NCI-H1092 treated with DMSO at 0.1 percent for 48 hours (cell line): ENCODE measurements around the gene CHD9.
A peak's percentile ranks its signal among the peaks of the same experiment; 100 is the strongest.

Experiments used
- DNase-seq: peaks from one replicate; lab custom pipeline; 2025; lab: John Stamatoyannopoulos, UW

Gene CHD9

DNA sequence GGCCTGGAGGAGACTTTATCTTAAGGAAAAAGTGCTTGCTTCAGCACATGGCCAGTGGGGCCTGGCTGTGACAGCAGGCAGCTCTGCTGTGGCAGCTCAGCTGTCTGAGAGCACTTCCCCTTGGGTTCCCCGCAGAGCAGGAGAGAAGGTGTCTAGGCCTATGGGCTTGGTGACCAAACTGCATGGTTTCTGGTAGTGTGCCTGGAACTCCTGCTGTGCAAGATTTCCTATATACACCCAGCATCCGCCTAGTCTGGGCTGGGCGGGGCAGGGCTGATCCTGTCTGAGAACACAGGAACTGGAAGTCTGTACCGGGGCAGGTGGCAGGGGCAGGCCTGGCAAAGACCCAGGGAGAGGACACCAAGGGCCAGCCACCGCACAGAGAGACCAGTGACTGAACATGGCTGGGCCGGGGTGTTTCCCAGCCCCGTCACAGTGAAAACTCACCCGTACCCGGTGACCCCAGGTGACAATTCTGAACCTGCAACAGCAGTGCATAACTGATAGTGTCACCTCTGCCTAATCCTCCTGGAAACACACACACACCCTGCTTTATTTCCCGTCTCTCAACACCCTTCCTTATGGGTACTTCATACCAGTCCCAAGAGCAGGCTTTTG lies 39.3 kb downstream of the CHD9 start:
- DNase-seq = peak; percentile 46

DNA sequence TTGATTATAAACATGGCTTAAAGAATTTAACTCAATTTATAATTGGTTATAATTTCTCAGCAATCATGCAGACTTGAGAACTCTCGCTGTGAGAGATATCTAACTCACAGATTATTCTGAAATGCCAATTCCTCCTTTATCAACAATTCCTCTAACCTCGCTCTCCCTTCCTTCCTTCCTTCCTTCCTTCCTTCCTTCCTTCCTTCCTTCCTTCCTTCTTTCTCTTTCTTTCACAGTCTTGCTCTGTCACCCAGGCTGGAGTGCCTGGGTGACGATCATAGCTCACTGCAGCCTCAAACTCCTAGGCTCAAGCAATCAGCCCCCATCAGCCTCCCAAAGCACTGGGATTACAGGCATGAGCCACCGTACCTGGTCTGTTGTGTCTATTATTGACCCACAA lies 42.4 kb downstream of the CHD9 start:
- no peak for DNase-seq

DNA sequence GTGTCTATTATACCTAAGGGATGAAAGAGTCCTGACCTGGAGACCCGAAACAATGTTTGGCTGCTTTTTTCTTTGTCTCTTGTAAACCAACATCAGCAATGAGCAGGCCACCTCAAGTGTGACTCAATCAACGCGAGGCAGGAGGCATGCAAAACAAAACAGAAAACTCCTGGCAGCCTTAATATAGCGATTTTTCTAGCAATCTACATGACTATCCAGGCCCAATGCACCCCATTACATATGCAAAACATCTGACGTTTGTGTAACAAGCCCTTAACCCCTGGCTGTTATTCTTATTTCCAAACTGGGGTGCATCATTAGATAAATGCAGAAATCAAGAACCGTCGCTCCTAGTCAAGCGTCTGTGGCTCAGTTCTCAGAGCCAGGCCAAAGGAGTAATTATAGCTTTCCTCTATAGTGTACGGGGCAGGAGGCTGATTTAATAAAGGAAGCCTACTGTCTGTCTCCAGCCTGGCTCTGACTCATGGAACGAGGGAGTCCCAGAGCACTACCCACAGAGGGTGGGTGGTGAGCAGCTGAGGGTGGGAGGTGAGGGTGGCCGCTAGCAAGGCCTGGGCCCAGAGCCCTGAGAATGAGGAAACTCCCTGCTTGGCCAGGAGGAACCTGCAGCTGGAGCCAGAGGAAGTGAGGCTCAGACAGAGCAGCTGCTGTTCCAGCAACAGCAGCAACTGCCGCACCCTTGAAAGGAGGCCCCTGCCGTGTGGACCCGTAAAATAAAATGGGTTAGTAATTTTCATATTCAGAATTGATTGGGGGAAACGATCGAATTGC lies 43.9 kb downstream of the CHD9 start:
- DNase-seq = peak; percentile 89

DNA sequence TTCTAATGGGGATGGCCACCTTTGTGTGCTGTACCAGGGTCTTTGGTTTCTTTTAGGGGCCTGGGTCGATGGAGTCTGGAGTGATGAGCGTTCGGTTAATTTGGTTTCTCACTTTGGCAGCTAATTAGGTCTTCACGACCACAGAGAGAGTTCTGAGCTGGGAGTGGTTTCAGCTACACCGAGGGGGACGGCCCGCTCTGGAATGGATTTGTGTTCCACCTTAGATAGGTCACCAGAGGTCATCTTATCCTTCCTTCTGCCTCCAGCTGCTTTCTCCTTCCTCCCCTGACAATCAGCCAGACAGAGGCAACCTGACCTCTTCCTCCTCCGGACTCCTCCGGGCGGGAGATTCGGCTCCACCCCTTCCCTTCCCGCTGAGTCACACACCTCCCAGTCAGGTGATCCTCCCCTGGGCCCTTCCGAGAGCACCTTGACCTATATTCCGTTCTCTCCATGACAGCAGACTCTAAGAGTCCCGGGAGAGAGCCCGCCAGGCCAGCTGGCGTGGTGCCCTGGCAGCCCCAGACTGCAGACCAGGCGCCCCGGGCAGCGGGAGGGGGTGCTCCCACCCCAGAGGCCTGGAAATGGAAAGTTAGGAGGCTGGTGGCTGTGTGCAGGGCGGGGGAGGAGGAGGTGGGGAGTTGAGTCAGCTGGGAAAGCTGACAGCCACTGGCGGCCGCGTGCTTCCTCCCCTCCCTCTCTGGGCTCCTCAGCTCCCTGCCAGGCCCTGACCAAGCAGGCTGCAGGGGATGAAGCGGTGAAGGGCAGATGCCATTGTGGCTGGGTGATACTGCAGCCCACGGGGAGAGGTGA lies 44.7 kb downstream of the CHD9 start:
- DNase-seq = peak; percentile 93

DNA sequence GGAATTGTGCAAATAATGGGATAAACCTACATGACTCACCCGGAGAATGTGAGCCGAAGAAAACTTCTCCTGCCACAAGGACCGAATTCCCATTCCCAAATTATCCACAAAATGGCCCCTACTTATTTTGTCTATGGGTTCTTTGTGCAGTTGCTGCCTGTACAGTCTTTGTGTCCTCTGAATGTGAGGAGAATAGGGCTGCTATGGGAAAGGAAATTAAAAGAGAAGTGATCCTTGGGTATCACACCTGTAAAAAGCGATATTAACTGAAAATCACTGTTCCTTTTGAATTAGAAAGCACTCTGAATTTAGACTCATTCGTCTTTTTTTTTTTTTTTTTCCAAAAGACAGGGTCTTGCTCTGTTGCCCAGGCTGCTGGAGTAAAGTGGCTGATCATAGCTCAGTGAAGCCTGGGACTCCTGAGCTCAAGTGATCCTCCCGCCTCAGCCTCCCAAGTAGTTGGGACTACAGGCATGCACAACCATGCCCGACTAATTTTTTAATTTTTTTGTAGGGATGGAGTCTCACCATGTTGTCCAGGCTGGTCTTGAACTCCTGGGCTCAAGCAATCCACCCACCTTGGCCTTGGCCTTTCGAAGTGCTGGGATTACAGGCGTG lies 45.4 kb downstream of the CHD9 start:
- no peak for DNase-seq

DNA sequence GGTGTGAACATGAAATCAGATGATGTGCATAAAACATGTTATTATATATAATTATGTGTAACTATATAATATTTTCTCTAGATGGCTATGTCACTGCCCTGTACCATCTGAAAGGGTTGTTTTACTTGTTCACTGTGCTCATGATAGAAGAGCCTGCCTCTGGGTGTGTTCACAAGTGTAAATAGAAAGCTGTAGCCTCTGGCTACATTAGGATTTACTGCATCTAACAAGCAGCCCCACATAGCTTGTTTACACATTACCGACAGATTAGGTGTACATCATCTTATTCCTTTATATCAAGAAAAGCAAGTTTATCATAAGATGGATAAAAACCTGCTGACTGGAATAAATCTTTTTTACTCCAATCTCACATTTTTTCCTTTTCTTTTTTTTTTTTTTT lies 46.1 kb downstream of the CHD9 start:
- DNase-seq = no peak

DNA sequence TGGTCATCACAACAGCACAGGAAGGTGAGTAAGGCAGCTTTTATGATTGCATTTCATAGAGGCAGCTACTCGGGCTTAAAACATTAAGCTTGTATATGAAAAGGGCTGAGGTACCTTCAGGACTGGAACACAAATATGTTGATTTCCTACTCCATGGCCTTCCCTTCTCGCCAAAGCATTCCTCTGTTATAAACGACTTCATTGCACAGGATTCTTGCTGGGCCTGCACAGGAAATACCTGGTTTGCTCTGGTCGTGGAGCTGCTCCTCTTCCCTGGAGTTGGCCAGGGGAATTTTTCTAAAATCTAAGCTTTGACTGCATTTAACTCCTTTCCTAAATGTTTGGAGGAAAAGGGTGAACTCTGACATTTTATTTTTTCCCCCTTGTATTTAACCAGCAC lies 49.0 kb downstream of the CHD9 start:
- no peak for DNase-seq

DNA sequence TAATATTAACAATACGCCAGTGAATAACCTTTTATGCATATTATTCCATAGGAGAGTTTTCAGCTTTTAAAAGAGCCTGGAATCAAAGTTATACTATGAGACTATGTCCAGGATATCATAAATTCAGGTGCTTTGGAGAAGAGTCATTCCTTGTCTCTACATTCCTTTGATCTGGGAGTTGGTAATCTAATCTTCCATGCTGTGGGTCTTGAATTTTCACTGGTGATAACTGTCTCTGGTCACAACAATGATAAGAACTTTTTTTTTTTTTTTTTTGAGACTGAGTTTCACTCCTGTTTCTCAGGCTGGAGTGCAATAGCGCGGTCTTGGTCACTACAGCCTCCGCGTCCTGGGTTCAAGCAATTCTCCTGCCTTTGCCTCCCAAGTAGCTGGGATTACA lies 50.8 kb downstream of the CHD9 start:
- no peak for DNase-seq

DNA sequence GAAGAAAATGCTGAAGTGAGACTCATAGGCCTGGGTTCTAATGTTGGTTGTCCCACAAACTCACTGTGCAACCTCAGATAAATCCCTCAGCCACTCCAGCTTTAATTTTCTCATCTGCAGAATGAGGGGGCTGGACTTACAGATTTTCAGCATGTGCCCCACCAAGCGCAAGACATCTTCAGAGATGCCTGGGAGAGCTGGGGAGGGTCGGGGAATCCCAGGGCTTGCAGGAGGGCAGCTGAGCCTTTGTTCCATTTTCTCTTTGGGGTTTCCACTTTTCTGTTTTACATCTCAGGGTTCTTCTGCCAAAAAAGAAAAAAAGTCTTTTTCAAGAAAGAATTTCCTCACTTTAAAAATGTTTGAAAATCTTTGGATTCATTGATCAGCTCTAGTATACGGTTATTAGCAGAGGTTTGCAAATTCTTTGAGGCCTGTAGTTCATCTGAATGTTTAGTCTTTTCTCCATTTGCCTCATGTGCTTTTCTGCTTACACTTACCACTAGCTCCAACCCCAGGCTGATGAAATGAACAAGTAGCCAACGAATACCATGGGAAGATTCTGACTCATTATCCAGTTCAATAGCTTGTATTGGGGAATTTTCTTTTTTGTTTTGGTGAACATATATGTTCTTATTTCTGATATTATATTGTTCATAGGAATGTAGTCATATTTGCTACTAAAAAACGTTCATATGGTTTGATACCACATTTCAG lies 56.4 kb downstream of the CHD9 start:
- no peak for DNase-seq

DNA sequence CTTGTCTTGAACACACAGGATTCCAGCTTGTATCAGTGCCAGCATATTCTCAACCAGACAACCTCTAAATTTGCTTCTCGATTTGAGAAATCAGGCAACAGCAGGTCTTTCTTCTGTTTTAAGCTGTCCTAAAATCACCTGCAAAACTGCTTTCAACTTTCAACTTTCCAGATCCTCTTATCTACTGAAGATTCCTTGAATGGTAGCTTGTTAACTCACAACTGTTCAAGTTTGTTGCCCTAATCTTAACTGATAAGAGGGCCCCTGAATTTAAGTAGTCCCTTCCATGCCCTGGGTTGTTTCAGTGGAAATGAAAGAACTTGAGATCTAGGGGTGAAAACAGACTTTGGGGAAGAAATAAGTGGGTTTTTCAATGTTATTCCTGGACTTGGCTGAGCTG lies 57.2 kb downstream of the CHD9 start:
- DNase-seq = no peak

DNA sequence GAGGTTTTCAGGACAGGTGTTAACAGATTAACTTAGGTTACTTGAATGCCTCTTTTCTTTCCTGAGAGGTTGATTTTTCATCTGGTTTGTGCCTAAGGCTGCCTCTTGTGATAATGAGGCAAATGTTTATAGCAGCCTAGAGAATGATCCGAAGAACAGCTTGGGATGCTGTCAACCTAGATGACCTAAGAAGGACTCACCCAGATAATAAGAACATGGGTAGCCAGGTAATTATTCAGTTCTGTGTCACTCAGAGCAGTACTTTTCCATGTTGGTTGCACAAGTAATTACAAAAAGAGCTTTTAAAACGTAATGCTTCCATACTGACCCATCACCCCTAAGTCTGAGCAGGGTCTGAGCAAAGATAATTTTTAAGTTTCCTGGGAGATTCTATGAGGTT lies 60.3 kb downstream of the CHD9 start:
- no peak for DNase-seq

DNA sequence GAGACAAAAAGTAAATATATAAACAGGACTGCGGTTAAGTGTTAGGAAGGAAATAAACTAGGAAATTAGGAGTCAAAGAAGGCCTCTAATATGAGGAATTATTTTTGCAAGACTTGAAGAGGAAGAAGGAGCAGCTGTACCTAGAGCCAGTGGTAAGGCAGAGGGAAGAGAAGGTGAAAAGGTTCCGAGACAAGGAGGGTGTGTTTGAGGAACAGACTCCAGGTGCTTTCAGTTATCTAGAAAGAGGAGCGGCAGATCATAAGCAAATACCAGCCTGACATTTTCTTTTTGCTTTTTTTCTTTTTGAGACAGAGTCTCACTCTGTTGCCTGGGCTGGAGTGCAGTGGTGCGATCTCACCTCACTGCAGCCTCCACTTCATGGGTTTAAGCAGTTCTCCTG lies 61.0 kb downstream of the CHD9 start:
- no peak for DNase-seq

DNA sequence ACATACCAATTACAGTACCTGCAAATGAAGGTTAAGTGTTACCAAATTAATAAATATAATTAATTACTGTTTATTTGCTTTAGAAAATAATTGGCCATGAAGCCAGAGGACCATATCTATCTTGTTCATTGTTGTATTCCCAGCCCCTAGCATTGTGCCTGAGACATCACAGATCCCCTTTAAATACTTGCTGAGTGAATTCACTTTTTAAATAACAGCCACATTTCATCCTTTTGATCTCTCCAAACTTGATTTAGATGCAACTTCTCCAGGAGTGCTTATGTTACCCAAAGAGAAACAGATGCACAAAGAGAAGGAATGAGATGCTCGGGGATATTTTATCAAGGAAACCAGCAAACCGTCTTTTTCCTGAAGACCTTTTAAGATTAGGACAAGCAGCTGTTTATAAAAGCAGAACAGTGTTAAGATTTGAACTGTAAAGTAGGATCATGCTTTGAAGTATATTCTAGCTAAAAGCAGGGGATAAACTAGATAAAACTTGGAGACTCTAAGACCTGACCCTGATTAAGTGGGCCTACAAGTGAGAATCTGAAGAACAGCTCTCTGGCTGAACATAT lies 66.3 kb downstream of the CHD9 start:
- no peak for DNase-seq

DNA sequence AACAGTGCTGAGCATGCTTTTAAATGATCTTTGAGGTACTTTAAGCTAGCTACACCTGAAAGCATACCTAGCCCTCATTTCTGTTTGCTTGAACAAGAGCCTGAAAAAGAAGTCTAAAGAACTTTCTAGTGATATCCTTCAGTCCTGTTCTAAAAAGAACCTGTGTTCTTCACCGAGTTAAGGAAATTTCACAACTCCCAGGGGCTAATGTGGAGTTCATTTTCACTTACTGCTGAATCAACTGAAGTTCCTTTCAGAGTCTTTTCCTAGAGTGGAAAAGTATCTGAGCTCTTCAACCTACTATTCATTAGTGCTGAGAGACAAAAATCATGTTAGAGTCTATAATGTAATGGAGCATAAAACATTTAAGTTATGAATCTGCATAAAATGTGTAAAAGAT lies 66.9 kb downstream of the CHD9 start:
- no peak for DNase-seq

DNA sequence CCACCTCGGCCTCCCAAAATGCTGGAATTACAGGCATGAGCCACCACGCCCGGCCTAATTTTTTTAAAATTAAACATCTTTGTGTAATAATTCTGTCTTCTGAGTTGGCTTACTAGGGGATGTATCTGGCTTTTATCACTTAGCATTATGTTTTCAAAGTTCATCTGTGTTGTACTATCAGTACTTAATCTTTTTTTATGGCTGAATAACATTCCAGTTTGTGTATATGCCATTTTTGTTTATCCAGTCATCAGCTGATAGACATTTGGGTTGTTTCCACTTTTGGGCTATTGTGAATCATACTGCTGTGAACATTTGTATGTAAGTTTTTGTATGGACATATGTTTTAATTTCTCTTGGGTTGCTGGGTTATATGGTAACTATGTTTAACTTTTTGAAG lies 69.0 kb downstream of the CHD9 start:
- no peak for DNase-seq

DNA sequence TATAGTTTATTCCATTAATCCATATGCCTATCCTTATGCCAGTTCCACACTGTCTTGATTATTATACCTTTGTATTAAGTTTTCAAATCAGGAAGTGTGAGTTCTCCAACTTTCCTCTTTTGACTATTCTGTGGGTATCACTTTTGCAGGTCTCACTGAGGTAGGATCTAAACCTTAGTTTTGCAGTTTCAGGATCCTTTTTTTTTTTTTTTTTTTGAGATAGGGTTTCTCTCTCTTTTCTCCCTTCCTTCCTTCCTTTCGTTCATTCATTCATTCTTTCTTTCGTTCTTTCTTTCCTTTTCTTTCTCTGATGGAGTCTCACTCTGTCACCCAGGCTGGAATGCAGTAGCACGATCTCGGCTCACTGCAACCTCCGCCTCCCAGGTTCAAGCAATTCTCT lies 71.6 kb downstream of the CHD9 start:
- DNase-seq = no peak

DNA sequence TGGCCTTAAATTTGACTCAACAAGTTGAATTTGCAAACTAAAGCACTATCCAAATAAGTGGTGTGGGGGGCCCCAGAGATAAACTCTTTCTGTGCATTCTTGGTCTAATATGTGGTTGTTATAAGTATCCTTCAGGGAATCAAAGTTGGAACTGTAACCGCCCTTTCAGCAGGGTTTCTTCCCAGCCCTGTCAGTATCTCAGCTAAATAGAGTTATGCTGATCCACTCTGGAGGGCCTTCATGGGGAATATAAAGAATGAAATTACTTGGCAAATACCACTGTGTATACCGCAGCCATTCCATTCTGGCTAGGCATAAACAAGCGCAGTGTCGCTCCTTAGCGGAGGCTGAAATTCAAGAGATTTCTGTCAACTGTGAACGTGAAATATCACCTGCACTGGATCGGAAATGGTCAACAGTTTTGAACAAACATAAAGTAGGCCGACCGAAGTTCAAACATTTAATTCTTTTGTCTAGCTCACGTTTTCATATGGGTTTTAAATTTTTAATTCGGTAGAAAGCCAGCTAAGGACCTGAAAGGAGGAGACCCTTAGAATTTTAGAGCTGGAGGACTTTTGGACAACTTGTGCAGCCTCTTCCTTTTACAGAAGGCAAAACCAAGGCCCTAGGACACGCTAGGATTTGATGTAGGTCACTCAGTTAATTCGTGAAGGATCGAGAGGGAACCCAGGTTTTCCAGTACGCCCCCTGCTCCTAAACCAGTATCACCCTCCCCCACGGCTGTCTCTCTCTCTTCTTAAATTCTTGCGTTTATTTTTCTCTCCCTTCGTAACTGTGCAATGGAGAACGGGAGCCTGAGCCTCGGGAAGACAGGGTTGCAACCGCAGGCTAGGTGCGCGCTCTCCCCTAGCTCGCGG lies 74.7 kb downstream of the CHD9 start:
- peak; percentile 55 for DNase-seq

DNA sequence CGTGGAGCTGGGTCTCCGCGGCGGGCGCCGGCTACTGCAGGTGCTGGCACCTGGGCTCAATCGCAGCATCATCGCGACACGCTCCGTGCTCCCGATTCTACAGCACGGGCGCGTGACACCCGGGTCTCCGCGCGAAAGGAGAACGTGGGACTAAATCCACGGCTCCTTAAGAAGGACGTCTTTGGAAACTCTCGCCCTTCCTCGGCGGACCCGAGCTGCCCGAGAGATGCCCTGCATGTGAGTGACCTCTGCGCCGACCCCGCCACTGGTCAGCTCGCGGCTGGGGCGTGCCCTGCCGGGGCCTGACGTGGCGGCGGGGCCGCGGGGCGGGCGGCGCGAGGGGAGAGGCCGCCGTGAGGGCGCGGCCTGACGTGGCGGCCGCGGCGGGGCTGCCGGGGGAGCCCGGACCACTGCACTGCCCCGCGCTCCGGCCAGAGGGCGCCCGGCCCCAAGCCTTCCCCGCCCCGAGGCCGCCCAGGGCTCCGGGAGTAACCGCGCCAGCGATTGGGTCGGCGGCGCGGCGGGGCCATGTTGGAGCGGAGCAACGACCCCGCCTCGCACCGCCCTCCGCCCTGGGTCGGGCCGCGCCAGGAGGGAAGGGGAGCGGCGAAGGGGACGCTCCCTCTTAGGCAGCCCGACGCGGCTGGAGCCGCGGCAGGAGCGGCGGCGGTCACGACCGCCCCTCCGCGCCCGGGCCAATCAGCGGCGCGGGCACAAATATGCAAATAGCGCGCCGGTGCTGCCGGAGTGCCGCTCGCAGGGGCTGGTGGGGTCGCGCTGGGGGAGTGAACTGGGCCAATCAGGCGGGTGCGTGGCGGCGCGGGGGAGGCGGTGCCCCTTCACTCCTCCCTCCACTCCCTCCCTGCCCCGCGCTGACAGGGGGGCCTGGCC lies 75.6 kb downstream of the CHD9 start:
- peak; percentile 96 for DNase-seq

DNA sequence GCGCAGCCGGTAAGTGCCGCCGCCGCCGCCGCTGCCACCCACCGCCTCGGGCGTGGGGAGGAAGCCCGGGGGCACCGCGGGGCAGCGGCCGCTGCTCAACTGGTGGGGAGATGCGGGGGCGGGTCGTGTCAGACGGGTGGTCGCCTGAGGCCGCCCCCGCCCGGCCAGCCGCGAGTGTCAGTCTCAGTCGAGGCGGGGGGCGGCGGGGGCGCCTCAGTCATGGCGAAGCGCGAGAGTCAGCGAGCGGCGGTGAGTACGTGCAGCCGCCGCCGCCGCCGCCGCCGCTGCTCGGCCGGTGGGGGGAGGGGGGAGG lies 76.2 kb downstream of the CHD9 start:
- DNase-seq = no peak
